Kidney tubule cell (primary cell): Measurements from ENCODE around the gene MMP10.

Experiments
- DNase-seq: peaks from one replicate; pipeline ENCODE4 v3.0.0-alpha.2; 2018; ENCODE audit warnings: low spot score

Gene MMP10

DNA sequence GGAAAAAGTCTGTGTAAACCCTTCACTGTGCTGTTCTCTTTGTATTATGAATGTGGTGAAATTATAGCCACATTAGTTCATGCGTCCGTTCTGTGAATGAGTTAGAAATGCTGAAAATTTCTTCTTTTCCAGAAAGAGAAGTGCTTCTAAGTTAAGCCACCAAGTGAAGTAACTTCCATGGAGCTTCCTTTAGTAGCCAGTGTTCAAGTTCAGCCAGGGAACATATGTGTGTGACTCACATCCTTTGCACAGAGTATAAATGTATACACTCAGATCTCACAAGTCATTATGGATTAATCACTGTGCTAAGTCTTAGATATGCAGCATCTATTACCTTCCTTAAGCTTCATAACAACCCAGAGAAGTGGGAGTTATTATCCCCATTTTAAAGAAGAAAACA lies 52.5 kb downstream of the MMP10 start:
- DNase-seq = no peak

DNA sequence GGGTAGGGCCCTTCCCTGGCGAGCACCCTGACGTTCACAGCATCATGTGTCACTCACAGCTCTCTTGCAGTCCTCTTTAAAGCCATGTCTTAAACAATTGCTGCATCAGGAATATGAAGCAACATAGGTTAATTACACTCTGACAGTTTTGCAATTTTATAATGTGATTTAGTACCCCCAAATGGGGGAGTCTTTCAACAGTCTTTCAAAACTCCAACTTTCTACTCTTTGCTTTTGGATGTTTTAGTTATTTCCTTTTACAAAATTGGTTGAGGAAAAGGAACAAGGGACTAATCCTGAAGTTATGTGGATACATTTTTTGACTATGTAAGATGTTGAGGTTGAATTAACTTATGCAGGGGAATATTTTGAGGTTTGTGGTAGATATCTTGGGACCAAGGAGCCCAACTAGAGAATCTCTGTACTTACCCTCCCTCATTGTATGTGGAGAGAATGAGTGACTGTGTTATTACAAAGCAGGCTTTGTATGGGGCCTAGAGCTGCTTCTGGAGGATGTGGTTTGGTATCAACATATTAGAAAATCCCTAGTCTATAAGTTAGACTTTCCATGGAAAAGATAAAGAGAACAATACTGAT lies 55.4 kb downstream of the MMP10 start, which contains the start of gene MMP8:
Gene MMP8 (minus strand): TSS at position 51 of the 597 bp plus-strand sequence. CDS start 99 bp downstream, outside the sequence.
- no peak for DNase-seq

DNA sequence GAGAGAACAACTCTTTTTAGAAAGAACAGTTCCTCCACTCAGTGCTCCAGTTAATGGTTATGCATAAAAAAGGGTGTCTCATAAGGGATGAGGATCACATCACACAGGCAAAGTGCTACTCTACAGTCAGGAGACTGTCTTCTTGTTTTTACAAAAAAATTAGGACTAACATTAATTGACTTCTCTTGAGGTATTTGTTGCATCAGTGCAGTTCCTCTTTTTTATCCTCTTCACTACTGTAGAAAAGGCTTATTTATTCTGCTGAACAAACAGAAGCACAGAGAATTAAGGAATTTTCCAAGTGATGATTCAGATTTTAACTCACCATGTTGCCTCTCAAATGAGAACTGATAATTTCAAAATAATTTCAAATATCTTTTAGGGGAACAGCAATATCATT lies 57.6 kb downstream of the MMP10 start:
- DNase-seq = no peak
